ENCODE data around the gene PSMB1. TPM values are rescaled to one million over a fixed set of nuclear protein-coding genes. Genes with fewer than 3 reads are reported as not detected.
"Not testable (repeated sequence)": the region's sequence is repeated elsewhere in the genome, so short reads cannot be mapped to it uniquely, and the experiment has no call there.

PSMB1 gene
- total RNA-seq, 1 donor from 2014 or later: 117 TPM

GRCh38 chr6:170533792-170534191 lies 19.3 kb downstream of the PSMB1 start:
- ATAC-seq: no peak

DNA sequence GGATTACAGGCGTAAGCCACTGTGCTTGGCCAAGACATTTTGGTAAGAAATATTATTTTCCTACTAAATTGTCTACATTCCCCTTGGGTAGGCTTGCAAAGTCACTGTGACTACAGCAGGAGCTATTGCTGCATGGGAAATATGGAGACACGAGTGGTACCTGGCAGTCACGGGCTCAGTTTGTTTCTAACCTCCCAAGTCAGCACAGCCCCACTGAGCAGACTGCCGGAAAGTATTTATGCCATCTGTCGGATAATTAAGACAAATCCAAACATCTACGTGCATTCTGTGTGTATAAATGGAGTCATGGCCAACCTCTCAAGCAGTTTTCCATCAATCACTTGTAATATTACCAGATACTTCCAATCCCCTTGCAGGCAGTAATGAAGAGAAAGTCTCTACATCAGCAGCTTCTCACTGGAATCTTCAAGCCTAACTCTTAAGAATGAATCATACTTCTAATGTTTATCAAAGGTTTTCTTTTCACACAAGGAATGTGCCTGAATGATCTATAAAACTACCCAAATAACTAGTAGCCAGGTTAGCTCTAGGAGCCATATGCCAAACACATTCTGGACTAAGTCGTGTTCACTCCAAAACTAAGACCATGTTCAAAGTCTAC lies 20.1 kb downstream of the PSMB1 start:
- ATAC-seq: no peak

DNA sequence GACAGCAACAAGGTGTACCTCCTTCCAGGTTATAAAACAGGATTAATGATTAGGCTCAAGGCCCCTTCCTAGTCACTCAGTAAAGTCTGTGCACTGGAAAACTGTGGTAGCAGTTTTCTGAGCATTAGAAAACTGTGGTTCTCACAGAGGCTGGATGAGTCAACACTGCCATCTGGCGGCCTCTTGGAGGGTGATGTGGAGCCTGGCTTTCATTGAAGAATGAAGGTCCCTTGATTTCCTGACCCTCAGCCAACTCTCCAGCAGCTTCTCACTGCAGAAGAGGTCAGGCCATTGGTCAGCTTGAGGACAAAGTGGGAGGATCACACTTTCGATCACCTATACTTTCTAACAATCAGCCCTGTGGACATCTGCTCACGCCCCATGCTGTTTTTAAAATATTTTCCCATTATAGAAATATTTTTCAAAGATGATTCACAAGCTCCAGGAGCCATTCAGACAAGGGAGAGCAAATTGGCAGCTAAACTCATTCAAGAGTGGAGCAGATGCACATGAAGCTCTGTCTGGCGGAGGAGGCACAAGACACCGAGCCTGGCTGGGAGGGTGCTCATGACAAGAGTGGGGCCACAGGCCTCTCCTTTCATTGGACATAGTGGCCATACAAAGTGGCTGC lies 23.2 kb downstream of the PSMB1 start:
- ATAC-seq: peak; percentile 84

DNA sequence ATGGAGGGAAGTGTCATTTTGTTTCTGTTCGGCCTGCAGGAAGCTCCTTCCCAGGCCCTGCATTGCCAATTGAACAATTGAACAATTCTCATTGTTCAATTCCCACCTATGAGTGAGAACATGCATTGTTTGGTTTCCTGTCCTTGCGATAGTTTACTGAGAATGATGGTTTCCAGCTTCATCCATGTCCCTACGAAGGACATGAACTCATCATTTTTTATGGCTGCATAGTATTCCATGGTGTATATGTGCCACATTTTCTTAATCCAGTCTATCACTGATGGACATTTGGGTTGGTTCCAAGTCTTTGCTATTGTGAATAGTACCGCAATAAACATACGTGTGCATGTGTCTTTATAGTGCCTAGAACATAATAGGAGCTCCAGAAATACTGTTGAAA lies 25.1 kb downstream of the PSMB1 start:
- ATAC-seq: not testable (repeated sequence)

DNA sequence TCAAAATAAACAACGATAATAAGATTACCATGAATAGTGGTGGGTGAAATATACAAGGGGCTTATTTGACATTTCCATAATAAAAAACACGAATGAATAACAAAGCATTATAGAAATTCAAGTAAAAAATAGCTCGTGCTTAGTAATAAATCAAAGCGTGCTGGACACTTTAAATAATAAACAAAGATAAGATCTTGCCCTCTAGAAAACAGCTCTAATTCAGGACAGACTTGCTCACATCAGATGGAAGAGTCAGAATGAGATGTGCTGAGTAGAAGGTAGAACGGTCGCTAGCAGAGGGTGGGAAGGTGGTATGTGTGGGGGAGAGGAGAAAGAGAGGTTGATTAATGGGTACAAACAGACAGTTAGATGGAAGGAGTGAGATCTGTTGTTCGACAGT lies 27.3 kb downstream of the PSMB1 start:
- no peak for ATAC-seq

DNA sequence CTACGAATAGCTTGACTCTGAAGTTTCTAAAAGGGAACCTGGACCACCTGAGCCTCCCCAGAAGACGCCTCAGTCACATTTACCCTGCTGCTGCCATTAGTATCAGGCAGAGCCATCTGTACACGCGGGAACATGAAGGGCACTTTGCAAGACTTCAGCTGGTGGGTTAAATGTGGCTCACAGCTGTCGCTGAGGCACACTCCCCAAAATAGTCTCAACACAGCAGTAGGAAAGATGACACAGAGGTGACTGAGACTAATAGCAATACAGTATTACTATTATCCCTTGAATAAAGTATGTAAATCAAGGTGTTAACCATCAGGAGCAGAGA lies 29.0 kb downstream of the PSMB1 start:
- no peak for ATAC-seq

GRCh38 chr6:170523256-170524171 lies 29.6 kb downstream of the PSMB1 start:
- no peak for ATAC-seq

GRCh38 chr6:170522565-170523183 lies 30.4 kb downstream of the PSMB1 start:
- peak; percentile 64 for ATAC-seq

- peak; percentile 72 for ATAC-seq
Measured at GRCh38 chr6:170516783-170517616, 36.1 kb downstream of the PSMB1 start.

DNA sequence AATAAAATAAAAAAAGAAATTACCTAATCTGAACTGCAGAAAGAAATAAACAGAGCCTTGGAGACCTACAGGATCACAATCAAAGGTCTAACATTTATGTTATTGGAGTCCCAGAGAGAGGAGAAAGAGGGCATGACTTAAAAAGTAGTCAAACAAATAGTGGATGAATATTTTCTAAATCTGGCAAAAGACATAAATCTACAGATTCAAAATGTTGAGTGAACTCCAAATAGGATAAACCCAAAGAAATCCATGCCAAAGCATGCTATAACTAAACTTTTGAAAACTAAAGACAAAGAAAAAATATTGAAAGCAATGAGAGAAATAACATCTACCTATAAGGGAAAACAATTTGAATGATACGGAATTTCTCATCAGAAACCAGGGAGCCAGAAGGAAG lies 38.2 kb downstream of the PSMB1 start:
- no peak for ATAC-seq

GRCh38 chr6:170512249-170512648 lies 40.9 kb downstream of the PSMB1 start:
- ATAC-seq: peak; percentile 82

- no peak for ATAC-seq
Measured at GRCh38 chr6:170510631-170511030, 42.5 kb downstream of the PSMB1 start.

- ATAC-seq: no peak
Measured at GRCh38 chr6:170509723-170510018, 43.4 kb downstream of the PSMB1 start.

- ATAC-seq: not testable (repeated sequence)
Measured at GRCh38 chr6:170508892-170509722, 44.0 kb downstream of the PSMB1 start.

DNA sequence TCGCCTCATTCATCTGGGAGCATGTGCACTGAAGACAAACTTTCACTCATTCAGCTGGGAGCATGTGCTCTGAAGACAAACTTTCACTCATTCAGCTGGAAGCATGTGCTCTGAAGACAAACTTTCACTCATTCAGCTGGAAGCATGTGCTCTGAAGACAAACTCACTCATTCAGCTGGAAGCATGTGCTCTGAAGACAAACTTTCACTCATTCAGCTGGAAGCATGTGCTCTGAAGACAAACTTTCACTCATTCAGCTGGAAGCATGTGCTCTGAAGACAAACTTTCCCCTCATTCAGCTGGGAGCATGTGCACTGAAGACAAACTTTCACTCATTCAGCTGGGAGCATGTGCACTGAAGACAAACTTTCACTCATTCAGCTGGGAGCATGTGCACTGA lies 44.8 kb downstream of the PSMB1 start:
- not testable (repeated sequence) for ATAC-seq

GRCh38 chr6:170507728-170508127 lies 45.4 kb downstream of the PSMB1 start:
- ATAC-seq: not testable (repeated sequence)

DNA sequence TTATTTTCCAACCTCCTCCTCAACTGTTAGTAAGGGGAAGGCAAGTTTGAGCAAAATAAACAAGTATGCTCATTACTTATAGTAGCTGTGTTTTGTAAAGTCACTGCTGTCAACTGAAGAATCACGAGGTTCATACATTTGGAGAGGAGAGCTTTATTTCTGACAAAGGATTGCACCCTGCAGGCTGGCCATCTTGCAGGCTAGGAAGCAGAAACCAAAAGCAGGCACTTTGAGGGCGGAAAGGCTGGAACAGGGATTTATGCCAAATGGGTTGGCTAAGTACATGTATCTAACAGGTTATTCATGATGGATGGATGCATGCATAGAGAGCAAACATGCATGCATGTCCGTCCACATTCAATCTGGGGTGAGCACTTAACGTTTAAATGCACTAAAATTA lies 46.7 kb downstream of the PSMB1 start:
- no peak for ATAC-seq

GRCh38 chr6:170505306-170505705 lies 47.8 kb downstream of the PSMB1 start:
- ATAC-seq: no peak

- no peak for ATAC-seq
Measured at GRCh38 chr6:170504479-170504878, 48.6 kb downstream of the PSMB1 start.

- no peak for ATAC-seq
Measured at GRCh38 chr6:170503414-170503761, 49.7 kb downstream of the PSMB1 start.

- ATAC-seq: not testable (repeated sequence)
Measured at GRCh38 chr6:170502733-170503413, 50.2 kb downstream of the PSMB1 start.

Measured in esophagus mucosa (tissue), 1 donor.